ENCODE measurements around the gene GOLGA2.

DNA sequence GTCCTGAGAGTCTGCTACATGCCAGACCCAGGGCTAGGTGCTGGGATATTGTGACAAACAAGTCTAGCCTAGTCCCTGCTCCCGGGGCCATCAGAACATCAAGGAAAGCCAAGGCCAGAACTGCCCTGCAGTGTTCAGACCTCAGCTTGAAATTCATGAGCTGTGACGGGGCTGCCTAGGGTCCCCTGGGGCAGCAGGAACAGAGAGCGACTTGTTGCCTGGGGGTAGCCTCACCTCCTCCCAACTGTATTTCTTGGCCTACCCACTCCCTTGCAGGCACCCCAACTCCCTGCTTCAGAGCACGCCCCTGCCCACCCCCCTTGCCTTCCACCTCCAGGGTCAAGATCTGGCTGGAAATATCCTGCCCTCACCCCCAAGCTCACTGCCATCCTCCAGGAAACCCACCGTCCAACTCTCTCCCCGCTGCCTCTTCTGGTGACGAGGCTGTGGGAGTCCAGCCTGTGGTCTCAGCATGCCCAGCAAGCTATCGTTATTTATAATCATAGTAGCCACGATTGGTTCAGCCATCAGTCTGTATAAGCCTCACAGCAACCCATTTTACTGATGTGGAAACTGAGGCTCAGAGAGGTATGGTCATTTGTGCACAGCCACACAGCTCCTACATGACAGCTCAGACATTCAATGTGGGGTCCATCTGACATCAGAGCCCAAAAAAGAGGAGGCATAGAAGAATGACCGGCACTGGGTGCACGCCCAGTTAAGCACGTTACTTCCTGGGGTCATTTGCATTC, 61.9 kb downstream of the GOLGA2 start:
- TF ChIP-seq POLR2A (IDR thresholded peaks at IDR 0.05) (no peak), CTCF (IDR thresholded peaks at IDR 0.05) (no peak), POLR2AphosphoS5 (IDR thresholded peaks at IDR 0.05) (no peak), EP300 (IDR thresholded peaks at IDR 0.05) (no peak)

All from upper lobe of left lung (tissue), 4 donors.